IPS-18a (cell line): Measurements from ENCODE around the gene ELL3.
A peak's percentile ranks its signal among the peaks of the same experiment; 100 is the strongest.

ENCODE experiments used
- H3K27ac ChIP-seq: one replicate; pipeline ENCODE4 v1.5.1; 2013; ENCODE audit warnings: low read length
- H3K27me3 ChIP-seq: one replicate; pipeline ENCODE4 v1.6.1; 2013; ENCODE audit warnings: mild to moderate bottlenecking, low read length; ENCODE audit not compliant: control insufficient read depth, insufficient read depth
- H3K36me3 ChIP-seq: one replicate; pipeline ENCODE4 v1.6.1; 2013; ENCODE audit warnings: low read depth, low read length; ENCODE audit not compliant: control insufficient read depth
- H3K4me1 ChIP-seq: one replicate; pipeline ENCODE4 v1.6.1; 2013; ENCODE audit warnings: low read depth, low read length; ENCODE audit not compliant: control insufficient read depth
- H3K4me3 ChIP-seq: one replicate; pipeline ENCODE4 v1.5.1; 2013; ENCODE audit warnings: low read length
- H3K9ac ChIP-seq: one replicate; pipeline ENCODE4 v1.6.1; 2013; ENCODE audit warnings: mild to moderate bottlenecking, low read length, moderate library complexity
- H3K9me3 ChIP-seq: one replicate; pipeline ENCODE4 v1.6.1; 2013; ENCODE audit warnings: low read depth, low read length; ENCODE audit not compliant: control insufficient read depth

The ELL3 gene

GRCh38 chr15:43799945-43800285 is 23.1 kb upstream of the ELL3 start, which contains the start of gene SERINC4:
TSS of gene SERINC4 (minus strand) at chr15:43800220. CDS start at chr15:43799986, 234 bp downstream.
- H3K4me3 ChIP-seq = peak within 1 kb of the TSS; percentile 86
- H3K27me3 ChIP-seq = no peaks in the 10 kb centered on the region
- H3K36me3 ChIP-seq = peaks cover 42% of the 10 kb centered on the region
- peaks cover 22% of the 10 kb centered on the region for H3K4me1 ChIP-seq
- H3K27ac ChIP-seq = no peak within 1 kb of the TSS
- peak within 1 kb of the TSS; percentile 58 for H3K9ac ChIP-seq
- no peaks in the 10 kb centered on the region for H3K9me3 ChIP-seq

- Histone ChIP-seq H3K9me3 (no peaks in the 10 kb centered on the region), H3K36me3 (peaks cover 42% of the 10 kb centered on the region), H3K27me3 (no peaks in the 10 kb centered on the region), H3K4me1 (peaks cover 27% of the 10 kb centered on the region), H3K27ac (no peak overlapping the region), H3K4me3 (no peak overlapping the region), H3K9ac (no peak overlapping the region)
Measured at GRCh38 chr15:43799209-43799944, 22.6 kb upstream of the ELL3 start.

- Histone ChIP-seq H3K27ac (no peak overlapping the region), H3K9me3 (no peaks in the 10 kb centered on the region), H3K36me3 (peaks cover 42% of the 10 kb centered on the region), H3K4me3 (no peak overlapping the region), H3K9ac (no peak overlapping the region), H3K4me1 (peaks cover 40% of the 10 kb centered on the region), H3K27me3 (no peaks in the 10 kb centered on the region)
Measured at GRCh38 chr15:43796566-43796965, 19.8 kb upstream of the ELL3 start.

GRCh38 chr15:43795997-43796396 is 19.2 kb upstream of the ELL3 start:
- H3K36me3 ChIP-seq = peaks cover 41% of the 10 kb centered on the region
- H3K4me3 ChIP-seq = no peak overlapping the region
- H3K9me3 ChIP-seq = no peaks in the 10 kb centered on the region
- H3K27ac ChIP-seq = no peak overlapping the region
- H3K4me1 ChIP-seq = peaks cover 38% of the 10 kb centered on the region
- H3K9ac ChIP-seq = no peak overlapping the region
- H3K27me3 ChIP-seq = no peaks in the 10 kb centered on the region

- Histone ChIP-seq H3K27ac (no peak overlapping the region), H3K4me1 (peaks cover 36% of the 10 kb centered on the region), H3K36me3 (peaks cover 41% of the 10 kb centered on the region)
Measured at GRCh38 chr15:43795197-43795596, 18.4 kb upstream of the ELL3 start.

GRCh38 chr15:43794269-43795037 is 17.7 kb upstream of the ELL3 start:
- H3K4me1 ChIP-seq = peaks cover 32% of the 10 kb centered on the region
- H3K4me3 ChIP-seq = peak overlapping the region; percentile 7
- H3K9me3 ChIP-seq = no peaks in the 10 kb centered on the region
- no peak overlapping the region for H3K9ac ChIP-seq
- no peaks in the 10 kb centered on the region for H3K27me3 ChIP-seq
- peaks cover 41% of the 10 kb centered on the region for H3K36me3 ChIP-seq
- no peak overlapping the region for H3K27ac ChIP-seq

More at GRCh38 chr15:43795197-43795596, 18.4 kb upstream of the ELL3 start:
- no peak overlapping the region for H3K9ac ChIP-seq
- H3K27me3 ChIP-seq = no peaks in the 10 kb centered on the region
- no peak overlapping the region for H3K4me3 ChIP-seq
- no peaks in the 10 kb centered on the region for H3K9me3 ChIP-seq

GRCh38 chr15:43793647-43794046 is 16.9 kb upstream of the ELL3 start:
- Histone ChIP-seq H3K9ac (no peak overlapping the region), H3K4me1 (peaks cover 32% of the 10 kb centered on the region), H3K4me3 (peak overlapping the region; percentile 99), H3K9me3 (no peaks in the 10 kb centered on the region), H3K27me3 (no peaks in the 10 kb centered on the region), H3K36me3 (peaks cover 39% of the 10 kb centered on the region), H3K27ac (no peak overlapping the region)

- peaks cover 32% of the 10 kb centered on the region for H3K4me1 ChIP-seq
- peaks cover 36% of the 10 kb centered on the region for H3K36me3 ChIP-seq
- peak overlapping the region; percentile 99 for H3K4me3 ChIP-seq
- peak overlapping the region; percentile 97 for H3K9ac ChIP-seq
- H3K9me3 ChIP-seq = no peaks in the 10 kb centered on the region
- H3K27me3 ChIP-seq = no peaks in the 10 kb centered on the region
- peak overlapping the region; percentile 78 for H3K27ac ChIP-seq
Measured at GRCh38 chr15:43792761-43793476, 16.2 kb upstream of the ELL3 start.

- Histone ChIP-seq H3K27ac (peak within 1 kb of the TSS; percentile 78), H3K9me3 (no peaks in the 10 kb centered on the region), H3K27me3 (no peaks in the 10 kb centered on the region), H3K4me1 (peaks cover 32% of the 10 kb centered on the region), H3K9ac (peak within 1 kb of the TSS; percentile 97), H3K4me3 (peak within 1 kb of the TSS; percentile 99), H3K36me3 (peaks cover 35% of the 10 kb centered on the region)
Measured at GRCh38 chr15:43791993-43792760, 15.4 kb upstream of the ELL3 start, which contains the start of gene SERF2. TSS of gene SERF2 (plus strand) at chr15:43792320. CDS start at chr15:43792377, 57 bp downstream.

GRCh38 chr15:43789409-43789808 is 12.6 kb upstream of the ELL3 start:
- Histone ChIP-seq H3K9ac (no peak overlapping the region), H3K36me3 (peaks cover 13% of the 10 kb centered on the region), H3K27me3 (no peaks in the 10 kb centered on the region), H3K4me3 (no peak overlapping the region), H3K9me3 (no peaks in the 10 kb centered on the region), H3K4me1 (peaks cover 13% of the 10 kb centered on the region), H3K27ac (no peak overlapping the region)

- H3K27me3 ChIP-seq = peaks cover 6% of the 10 kb centered on the region
- peaks cover 5% of the 10 kb centered on the region for H3K36me3 ChIP-seq
- H3K9me3 ChIP-seq = no peaks in the 10 kb centered on the region
- no peak overlapping the region for H3K27ac ChIP-seq
- no peak overlapping the region for H3K4me3 ChIP-seq
- H3K9ac ChIP-seq = no peak overlapping the region
- H3K4me1 ChIP-seq = peaks cover 7% of the 10 kb centered on the region
Measured at GRCh38 chr15:43779016-43779415, 2.2 kb upstream of the ELL3 start.
